COLO668 (cell line): ENCODE measurements around the gene MPZL3.
"Not testable (repeated sequence)": the region's sequence is repeated elsewhere in the genome, so short reads cannot be mapped to it uniquely, and the experiment has no call there.

Experiments
- DNase-seq: peaks from one replicate; lab custom pipeline; 2025; ENCODE audit not compliant: unreplicated experiment; lab: John Stamatoyannopoulos, UW

MPZL3 gene

GRCh38 chr11:118186346-118187107, 65.6 kb downstream of the MPZL3 start:
- no peak for DNase-seq

DNA sequence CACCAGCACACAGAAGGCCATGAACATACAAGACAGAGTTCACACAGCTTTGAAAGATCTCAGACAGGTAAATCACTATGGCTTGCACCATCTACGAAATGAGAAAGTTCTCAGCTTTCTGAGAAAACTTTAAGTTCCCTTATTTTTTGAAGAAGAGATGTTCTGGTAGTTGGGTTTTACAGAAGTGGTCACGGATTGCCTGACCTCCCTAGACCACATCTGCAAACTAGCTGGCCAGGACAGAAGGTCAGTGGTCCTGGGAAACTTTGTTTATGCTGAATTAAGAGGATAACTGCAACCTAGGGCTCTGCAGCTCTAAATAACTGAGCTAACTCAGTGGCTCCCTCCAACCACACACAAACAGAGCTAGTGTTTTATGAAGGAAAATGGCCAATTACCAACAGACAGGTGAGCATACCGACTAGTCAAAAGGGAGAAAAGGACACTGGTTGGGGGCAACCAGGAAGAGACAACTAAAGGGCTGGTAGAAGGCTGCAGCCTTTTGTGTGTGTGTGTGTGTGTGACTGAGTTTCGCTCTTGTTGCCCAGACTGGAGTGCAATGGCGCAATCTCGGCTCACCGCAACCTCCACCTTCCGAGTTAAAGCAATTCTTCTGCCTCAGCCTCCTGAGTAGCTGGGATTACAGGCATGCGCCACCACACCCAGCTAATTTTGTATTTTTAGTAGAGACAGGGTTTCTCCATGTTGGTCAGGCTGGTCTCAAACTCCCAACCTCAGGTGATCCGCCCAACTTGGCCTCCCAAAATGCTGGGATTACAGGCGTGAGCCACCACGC, 67.2 kb downstream of the MPZL3 start:
- no peak for DNase-seq

- not testable (repeated sequence) for DNase-seq
These were observed 68.5 kb downstream of the MPZL3 start for GRCh38 chr11:118183691-118184090.

DNA sequence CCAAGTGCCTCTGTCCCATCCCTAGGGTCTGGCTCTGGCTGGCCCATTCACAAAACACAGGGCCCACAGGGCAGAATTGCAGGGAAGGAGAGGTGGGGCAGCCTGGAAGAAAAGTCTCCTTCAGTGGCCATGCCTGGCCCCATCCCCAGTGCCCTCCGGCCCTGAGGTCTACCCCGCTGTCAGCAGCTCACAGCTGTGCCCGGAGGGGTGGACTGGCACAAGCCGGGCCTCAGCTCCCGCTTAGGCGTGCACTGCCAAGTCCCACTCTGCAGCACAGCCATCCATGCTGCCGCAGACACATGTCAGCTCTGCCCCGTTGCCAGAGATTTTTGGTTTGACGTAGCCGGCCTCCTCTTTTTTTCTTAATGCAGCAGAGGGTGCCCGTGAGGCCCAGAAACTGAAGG, 71.9 kb downstream of the MPZL3 start:
- DNase-seq = no peak

DNA sequence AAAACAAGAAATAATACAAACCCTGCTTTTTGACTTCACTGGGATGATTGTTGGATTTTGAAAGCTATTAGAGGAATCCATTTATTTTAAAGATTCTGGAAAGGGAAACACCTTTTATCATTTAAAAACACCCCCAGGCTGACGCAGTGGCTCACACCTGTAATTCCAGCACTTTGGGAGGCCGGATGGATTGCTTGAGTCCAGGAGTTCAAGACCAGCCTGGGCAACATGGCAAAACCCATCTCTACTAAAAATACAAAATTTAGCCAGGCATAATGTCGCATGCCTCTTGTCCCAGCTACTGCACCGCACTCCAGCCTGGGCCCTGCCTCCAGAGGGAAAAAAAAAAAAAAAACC, 75.4 kb downstream of the MPZL3 start:
- no peak for DNase-seq
